Activated naive CD8-positive, alpha-beta T cell treated with anti-CD3 and anti-CD28 coated beads, Interleukin-2, amount 50 U/mL, for 24 hours (primary cell): ENCODE results near the gene RNPEP.
"Not testable (repeated sequence)": the region's sequence is repeated elsewhere in the genome, so short reads cannot be mapped to it uniquely, and the experiment has no call there.

ENCODE experiments used
- ATAC-seq: fragments of 150-1000 bp; cut with Tn5 transposase; one replicate; pipeline ENCODE4 v1.10.0; 2021
- DNase-seq: peaks from one replicate; pipeline ENCODE4 v3.0.0; 2021
- H3K27ac Mint-ChIP-seq: one replicate; pipeline ENCODE4 v1.8.0; 2021; ENCODE audit warnings: mild to moderate bottlenecking, mixed read lengths
- H3K27me3 Mint-ChIP-seq: one replicate; pipeline ENCODE4 v1.8.0; 2021; ENCODE audit warnings: mixed read lengths
- H3K36me3 Mint-ChIP-seq: one replicate; pipeline ENCODE4 v1.8.0; 2021; ENCODE audit warnings: low read depth, mixed read lengths
- H3K4me1 Mint-ChIP-seq: one replicate; pipeline ENCODE4 v1.8.0; 2021; ENCODE audit warnings: mixed read lengths
- H3K4me3 Mint-ChIP-seq: one replicate; pipeline ENCODE4 v1.8.0; 2021; ENCODE audit warnings: mild to moderate bottlenecking, moderate library complexity, mixed read lengths
- H3K9me3 Mint-ChIP-seq: one replicate; pipeline ENCODE4 v1.8.0; 2021; ENCODE audit warnings: mixed read lengths

RNPEP gene

GRCh38 chr1:201947697-201948008, 34.8 kb upstream of the RNPEP start:
- Mint-ChIP-seq H3K36me3 (no peaks in the 10 kb centered on the region), H3K4me3 (no peak overlapping the region)
- ATAC-seq = no peak

DNA sequence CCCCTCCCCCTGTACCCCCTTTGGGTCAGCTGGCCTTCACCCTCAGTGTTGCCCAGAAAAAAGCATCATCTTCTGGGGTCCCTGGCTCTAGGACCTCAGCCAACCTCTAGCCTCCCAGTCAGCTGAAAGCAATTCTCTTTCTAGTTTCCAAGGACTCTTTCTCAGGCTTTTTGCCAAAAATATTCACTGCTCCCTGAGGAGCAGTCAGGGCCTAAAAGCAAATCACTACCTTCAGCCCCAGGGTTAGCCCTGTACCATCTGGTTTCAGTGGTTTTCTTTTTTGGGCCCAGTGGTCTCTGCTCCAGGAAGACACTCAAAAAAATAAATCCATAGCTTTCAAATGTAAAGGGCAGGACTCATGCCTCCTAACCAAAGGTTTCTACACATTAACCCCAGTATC, 33.0 kb upstream of the RNPEP start:
- peaks cover 5% of the 10 kb centered on the region for H3K4me1 Mint-ChIP-seq
- no peak overlapping the region for H3K4me3 Mint-ChIP-seq
- H3K27ac Mint-ChIP-seq = no peak overlapping the region
- H3K27me3 Mint-ChIP-seq = peaks cover 38% of the 10 kb centered on the region
- ATAC-seq = no peak
- DNase-seq = no peak
- no peaks in the 10 kb centered on the region for H3K36me3 Mint-ChIP-seq
- no peaks in the 10 kb centered on the region for H3K9me3 Mint-ChIP-seq

More at GRCh38 chr1:201947697-201948008, 34.8 kb upstream of the RNPEP start:
- H3K27me3 Mint-ChIP-seq = peaks cover 45% of the 10 kb centered on the region
- DNase-seq = no peak
- H3K4me1 Mint-ChIP-seq = peaks cover 2% of the 10 kb centered on the region
- H3K27ac Mint-ChIP-seq = no peak overlapping the region
- H3K9me3 Mint-ChIP-seq = no peaks in the 10 kb centered on the region

- Mint-ChIP-seq H3K27me3 (peaks cover 1% of the 10 kb centered on the region), H3K27ac (peak overlapping the region; percentile 98), H3K4me3 (peak overlapping the region; percentile 97), H3K36me3 (peaks cover 23% of the 10 kb centered on the region), H3K4me1 (peaks cover 25% of the 10 kb centered on the region), H3K9me3 (no peaks in the 10 kb centered on the region)
- ATAC-seq (no peak), DNase-seq (peak; percentile 32)
Observed at GRCh38 chr1:201954263-201955008, 28.0 kb upstream of the RNPEP start.

- H3K4me3 Mint-ChIP-seq = peak within 1 kb of the TSS; percentile 97
- peaks cover 25% of the 10 kb centered on the region for H3K4me1 Mint-ChIP-seq
- H3K27ac Mint-ChIP-seq = peak within 1 kb of the TSS; percentile 98
- peaks cover 1% of the 10 kb centered on the region for H3K27me3 Mint-ChIP-seq
- H3K36me3 Mint-ChIP-seq = peaks cover 23% of the 10 kb centered on the region
- ATAC-seq = peak; percentile 100
- H3K9me3 Mint-ChIP-seq = no peaks in the 10 kb centered on the region
- DNase-seq = peak; percentile 94
Observed at GRCh38 chr1:201955009-201955728, 27.3 kb upstream of the RNPEP start, which contains the start of gene TIMM17A. TSS of gene TIMM17A (plus strand) at chr1:201955503. CDS start at chr1:201955527, 24 bp downstream.

GRCh38 chr1:201955729-201956143, 26.7 kb upstream of the RNPEP start:
- Mint-ChIP-seq H3K4me1 (peaks cover 25% of the 10 kb centered on the region), H3K4me3 (peak overlapping the region; percentile 97), H3K36me3 (peaks cover 27% of the 10 kb centered on the region), H3K9me3 (no peaks in the 10 kb centered on the region), H3K27me3 (peaks cover 1% of the 10 kb centered on the region), H3K27ac (peak overlapping the region; percentile 98)
- DNase-seq (no peak), ATAC-seq (peak; percentile 62)

DNA sequence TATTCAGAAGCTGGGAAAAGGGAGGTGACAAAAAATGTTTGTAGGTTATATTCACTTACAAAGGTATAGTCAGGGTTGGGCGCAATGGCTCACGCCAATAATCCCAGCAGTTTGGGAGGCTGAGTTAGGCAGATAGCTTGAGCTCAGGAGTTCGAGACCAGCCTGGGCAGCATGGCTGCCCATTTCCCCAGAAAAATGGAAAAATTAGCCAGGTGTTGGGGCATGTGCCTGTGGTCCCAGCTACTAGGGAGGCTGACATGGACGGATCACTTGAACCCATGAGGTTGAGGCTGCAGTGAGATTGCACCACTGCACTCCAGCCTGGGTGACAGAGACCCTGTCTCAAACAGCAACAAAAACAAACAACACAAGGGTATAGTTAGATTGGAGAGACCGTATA, 24.1 kb upstream of the RNPEP start:
- peaks cover 25% of the 10 kb centered on the region for H3K4me1 Mint-ChIP-seq
- peaks cover 1% of the 10 kb centered on the region for H3K27me3 Mint-ChIP-seq
- H3K4me3 Mint-ChIP-seq = no peak overlapping the region
- DNase-seq (no peak), ATAC-seq (no peak)
- peaks cover 42% of the 10 kb centered on the region for H3K36me3 Mint-ChIP-seq
- H3K9me3 Mint-ChIP-seq = no peaks in the 10 kb centered on the region
- H3K27ac Mint-ChIP-seq = no peak overlapping the region

DNA sequence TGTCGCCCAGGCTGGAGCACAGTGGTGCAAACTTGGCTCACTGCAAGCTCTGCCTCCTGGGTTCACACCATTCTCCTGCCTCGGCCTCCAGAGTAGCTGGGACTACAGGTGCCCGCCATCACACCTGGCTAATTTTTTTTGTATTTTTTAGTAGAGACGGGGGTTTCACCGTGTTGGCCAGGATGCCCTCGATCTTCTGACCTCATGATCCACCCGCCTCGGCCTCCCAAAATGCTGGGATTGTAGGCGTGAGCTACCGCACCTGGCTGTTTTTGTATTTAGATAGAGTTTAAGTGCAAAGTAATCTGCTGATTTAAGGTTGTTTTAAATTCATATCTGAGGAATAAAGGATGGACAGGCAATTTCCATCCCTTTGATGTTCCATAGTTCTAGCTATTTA, 20.1 kb upstream of the RNPEP start:
- not testable (repeated sequence) for ATAC-seq, H3K4me3 Mint-ChIP-seq
- peaks cover 55% of the 10 kb centered on the region for H3K36me3 Mint-ChIP-seq

GRCh38 chr1:201964261-201964660, 18.2 kb upstream of the RNPEP start:
- Mint-ChIP-seq H3K4me1 (peaks cover 7% of the 10 kb centered on the region), H3K27ac (no peak overlapping the region), H3K4me3 (no peak overlapping the region), H3K27me3 (no peaks in the 10 kb centered on the region), H3K9me3 (no peaks in the 10 kb centered on the region), H3K36me3 (peaks cover 54% of the 10 kb centered on the region)
- no peak for DNase-seq
- ATAC-seq = no peak

More for the DNA sequence above, 20.1 kb upstream of the RNPEP start:
- not testable (repeated sequence) for H3K27ac Mint-ChIP-seq, H3K27me3 Mint-ChIP-seq, DNase-seq, H3K9me3 Mint-ChIP-seq
- peaks cover 11% of the 10 kb centered on the region for H3K4me1 Mint-ChIP-seq

GRCh38 chr1:201966171-201966570, 16.3 kb upstream of the RNPEP start:
- no peak overlapping the region for H3K27ac Mint-ChIP-seq
- H3K36me3 Mint-ChIP-seq = peaks cover 52% of the 10 kb centered on the region
- ATAC-seq (no peak), DNase-seq (no peak)
- H3K9me3 Mint-ChIP-seq = no peaks in the 10 kb centered on the region
- H3K4me1 Mint-ChIP-seq = peaks cover 7% of the 10 kb centered on the region
- H3K27me3 Mint-ChIP-seq = no peaks in the 10 kb centered on the region
- no peak overlapping the region for H3K4me3 Mint-ChIP-seq

GRCh38 chr1:201968202-201968925, 14.1 kb upstream of the RNPEP start:
- H3K27ac Mint-ChIP-seq = no peak overlapping the region
- no peaks in the 10 kb centered on the region for H3K27me3 Mint-ChIP-seq
- ATAC-seq = no peak
- DNase-seq = no peak
- no peak overlapping the region for H3K4me3 Mint-ChIP-seq
- no peaks in the 10 kb centered on the region for H3K9me3 Mint-ChIP-seq
- H3K36me3 Mint-ChIP-seq = peaks cover 39% of the 10 kb centered on the region
- H3K4me1 Mint-ChIP-seq = peaks cover 7% of the 10 kb centered on the region

DNA sequence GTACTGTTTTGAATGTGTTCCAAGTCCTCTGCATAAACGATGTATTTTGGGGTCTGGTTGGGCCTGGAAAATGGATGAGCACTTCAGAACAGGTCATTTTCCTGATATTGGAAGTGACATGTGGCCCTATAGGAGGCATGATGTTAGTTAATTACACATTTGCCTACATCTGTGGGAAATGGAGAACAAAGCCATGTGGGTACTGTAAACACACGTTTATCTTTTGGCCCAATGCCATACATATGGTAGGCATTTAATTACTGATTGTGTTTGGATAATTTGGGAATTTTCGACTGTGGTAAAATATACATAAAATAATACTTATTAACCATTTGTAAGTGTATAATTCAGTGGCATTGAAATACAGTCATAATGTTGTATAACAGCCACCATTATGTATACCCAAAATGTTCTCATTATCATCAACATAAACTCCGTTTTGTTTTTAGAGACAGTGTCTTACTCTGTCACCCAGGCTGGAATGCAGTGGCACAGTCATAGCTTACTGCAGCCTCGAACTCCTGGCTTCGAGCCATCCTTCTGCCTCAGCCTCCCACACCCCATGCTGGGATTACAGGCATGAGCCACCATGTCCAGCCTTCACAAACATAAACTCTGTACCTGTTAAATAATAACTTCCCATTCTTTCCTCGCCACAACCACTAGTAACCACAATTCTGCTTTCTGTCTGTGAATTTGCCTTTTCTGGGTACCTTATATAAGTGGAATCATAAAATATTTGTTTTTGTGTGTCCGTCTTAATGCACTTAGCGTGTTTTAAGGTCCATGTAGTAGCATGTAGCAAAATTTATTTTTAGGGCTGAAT, 11.9 kb upstream of the RNPEP start:
- DNase-seq (no peak), ATAC-seq (no peak)
- Mint-ChIP-seq H3K4me3 (no peak overlapping the region), H3K4me1 (peaks cover 7% of the 10 kb centered on the region), H3K36me3 (peaks cover 30% of the 10 kb centered on the region), H3K9me3 (no peaks in the 10 kb centered on the region), H3K27me3 (no peaks in the 10 kb centered on the region), H3K27ac (no peak overlapping the region)

- DNase-seq (peak; percentile 81), ATAC-seq (peak; percentile 74)
- Mint-ChIP-seq H3K4me3 (peak overlapping the region; percentile 89), H3K9me3 (no peaks in the 10 kb centered on the region), H3K4me1 (peaks cover 18% of the 10 kb centered on the region), H3K27ac (peak overlapping the region; percentile 76), H3K27me3 (no peaks in the 10 kb centered on the region), H3K36me3 (peaks cover 3% of the 10 kb centered on the region)
Observed at GRCh38 chr1:201982082-201982622, 296 bp upstream of the RNPEP start.

DNA sequence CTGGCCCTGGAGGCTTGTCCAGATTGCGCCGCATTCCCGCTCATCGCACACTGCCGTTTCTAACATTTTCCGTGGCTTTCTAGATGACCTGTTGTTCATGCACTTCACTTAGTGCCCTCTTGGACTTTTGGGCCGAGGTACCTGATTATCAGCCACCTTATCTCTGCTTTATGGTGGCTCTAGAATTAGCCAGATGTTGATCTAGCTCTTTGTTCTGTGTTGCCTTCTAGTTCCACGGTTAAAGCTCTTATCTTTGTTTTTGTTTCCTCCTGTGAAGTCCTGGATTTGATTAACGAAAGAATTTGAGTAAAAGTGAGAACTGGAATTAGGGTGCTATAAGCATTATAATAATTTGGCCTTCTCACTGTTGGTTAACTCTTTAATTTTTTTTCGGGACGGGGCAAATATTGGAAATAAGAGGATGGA, 945 bp downstream of the RNPEP start:
- DNase-seq (no peak), ATAC-seq (peak; percentile 7)
- Mint-ChIP-seq H3K27me3 (no peaks in the 10 kb centered on the region), H3K36me3 (peaks cover 3% of the 10 kb centered on the region), H3K4me3 (peak overlapping the region; percentile 93), H3K27ac (peak overlapping the region; percentile 86), H3K4me1 (peaks cover 18% of the 10 kb centered on the region), H3K9me3 (no peaks in the 10 kb centered on the region)

GRCh38 chr1:201984446-201984845, 2.0 kb downstream of the RNPEP start:
- Mint-ChIP-seq H3K27ac (no peak overlapping the region), H3K9me3 (no peaks in the 10 kb centered on the region), H3K36me3 (peaks cover 3% of the 10 kb centered on the region), H3K27me3 (no peaks in the 10 kb centered on the region), H3K4me1 (peaks cover 18% of the 10 kb centered on the region), H3K4me3 (peak overlapping the region; percentile 32)
- ATAC-seq (no peak), DNase-seq (no peak)
